GM12865 (cell line): ENCODE data around the gene EPHB1.

Experiments
- DNase-seq: peaks from one replicate; pipeline ENCODE4 v3.0.0; 2010; ENCODE audit warnings: low read depth
- H3K4me3 ChIP-seq: 2 replicates; pipeline ENCODE4 v1.5.1; 2011; ENCODE audit warnings: mild to moderate bottlenecking, low read depth, low read length, control low read depth
- TF ChIP-seq, protein P1 (sequence below): IDR thresholded peaks from 2 replicates; pipeline ENCODE4 v1.5.1; 2011; ENCODE audit warnings: low read length, control low read depth, low read depth, inconsistent platforms; ENCODE audit not compliant: insufficient read depth; ENCODE audit errors: missing control alignments

The EPHB1 gene

GRCh38 chr3:134939978-134940377, 144.9 kb downstream of the EPHB1 start:
- DNase-seq = no peak
- TF ChIP-seq, protein P1, sequence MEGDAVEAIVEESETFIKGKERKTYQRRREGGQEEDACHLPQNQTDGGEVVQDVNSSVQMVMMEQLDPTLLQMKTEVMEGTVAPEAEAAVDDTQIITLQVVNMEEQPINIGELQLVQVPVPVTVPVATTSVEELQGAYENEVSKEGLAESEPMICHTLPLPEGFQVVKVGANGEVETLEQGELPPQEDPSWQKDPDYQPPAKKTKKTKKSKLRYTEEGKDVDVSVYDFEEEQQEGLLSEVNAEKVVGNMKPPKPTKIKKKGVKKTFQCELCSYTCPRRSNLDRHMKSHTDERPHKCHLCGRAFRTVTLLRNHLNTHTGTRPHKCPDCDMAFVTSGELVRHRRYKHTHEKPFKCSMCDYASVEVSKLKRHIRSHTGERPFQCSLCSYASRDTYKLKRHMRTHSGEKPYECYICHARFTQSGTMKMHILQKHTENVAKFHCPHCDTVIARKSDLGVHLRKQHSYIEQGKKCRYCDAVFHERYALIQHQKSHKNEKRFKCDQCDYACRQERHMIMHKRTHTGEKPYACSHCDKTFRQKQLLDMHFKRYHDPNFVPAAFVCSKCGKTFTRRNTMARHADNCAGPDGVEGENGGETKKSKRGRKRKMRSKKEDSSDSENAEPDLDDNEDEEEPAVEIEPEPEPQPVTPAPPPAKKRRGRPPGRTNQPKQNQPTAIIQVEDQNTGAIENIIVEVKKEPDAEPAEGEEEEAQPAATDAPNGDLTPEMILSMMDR = no peak
- no peak overlapping the region for H3K4me3 ChIP-seq

DNA sequence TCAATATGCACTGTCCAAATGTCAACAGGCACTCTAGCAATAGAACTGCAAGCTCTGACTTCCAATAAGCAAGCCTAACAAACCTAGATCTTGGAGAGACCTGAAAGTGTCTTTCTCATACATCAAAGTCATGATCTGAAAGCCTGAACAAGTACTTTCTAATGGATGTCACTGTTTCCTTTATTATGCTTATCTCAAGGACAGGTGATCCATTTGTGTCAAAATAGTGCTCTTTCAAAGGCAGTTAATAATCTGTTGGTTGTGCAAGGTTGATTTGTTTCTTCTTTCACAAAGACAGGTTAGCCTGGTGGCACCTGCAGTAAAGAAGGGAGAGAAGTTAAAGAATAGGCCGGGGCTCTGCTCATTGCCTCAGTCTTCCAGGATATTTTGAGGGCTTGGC, 146.8 kb downstream of the EPHB1 start:
- DNase-seq = no peak
- no peak overlapping the region for H3K4me3 ChIP-seq
- TF ChIP-seq, protein P1 = no peak

GRCh38 chr3:134944429-134944828, 149.4 kb downstream of the EPHB1 start:
- DNase-seq = no peak
- TF ChIP-seq, protein P1 = no peak
- no peak overlapping the region for H3K4me3 ChIP-seq

- H3K4me3 ChIP-seq = no peak overlapping the region
- TF ChIP-seq, protein P1 = no peak
Observed at GRCh38 chr3:134949150-134949549, 154.1 kb downstream of the EPHB1 start.

GRCh38 chr3:134952371-134952770, 157.3 kb downstream of the EPHB1 start:
- no peak overlapping the region for H3K4me3 ChIP-seq
- DNase-seq = no peak
- TF ChIP-seq, protein P1 = no peak

More at GRCh38 chr3:134949150-134949549, 154.1 kb downstream of the EPHB1 start:
- no peak for DNase-seq

GRCh38 chr3:134955874-134956273, 160.8 kb downstream of the EPHB1 start:
- H3K4me3 ChIP-seq = no peak overlapping the region
- DNase-seq = no peak
- TF ChIP-seq, protein P1 = no peak

DNA sequence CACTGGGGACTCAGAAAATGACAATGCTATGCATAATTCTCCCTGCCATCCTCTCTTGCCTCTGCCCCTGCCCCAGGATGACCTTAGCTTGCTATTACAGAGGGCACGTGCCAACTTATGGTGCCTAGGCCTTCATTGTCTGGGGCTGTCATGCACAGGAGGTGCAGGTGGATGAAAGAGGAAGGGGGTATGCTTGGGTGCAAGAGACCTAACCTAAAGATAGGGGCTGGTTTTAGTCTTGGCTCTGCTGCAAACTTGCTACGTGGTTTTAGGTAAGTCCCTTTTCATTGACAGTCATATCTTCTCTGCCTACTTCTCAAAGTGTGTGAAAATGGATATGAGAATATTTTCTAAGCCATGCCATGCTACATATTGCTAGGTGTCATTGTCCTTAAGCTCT, 161.3 kb downstream of the EPHB1 start:
- peak; percentile 47 for DNase-seq
- TF ChIP-seq, protein P1 = no peak
- no peak overlapping the region for H3K4me3 ChIP-seq
